Rectal smooth muscle tissue (tissue), 1 donor: Measurements from ENCODE around the gene ASB1.

Experiments
- H3K27ac ChIP-seq: one replicate; pipeline ENCODE4 v1.7.0; 2013; ENCODE audit warnings: low read depth, low read length, inconsistent platforms
- H3K27me3 ChIP-seq: one replicate; pipeline ENCODE4 v1.7.0; 2013; ENCODE audit warnings: low read length; ENCODE audit not compliant: control insufficient read depth, insufficient read depth
- H3K36me3 ChIP-seq: one replicate; pipeline ENCODE4 v1.7.0; 2013; ENCODE audit warnings: low read length; ENCODE audit not compliant: control insufficient read depth, insufficient read depth
- H3K4me1 ChIP-seq: one replicate; pipeline ENCODE4 v1.7.0; 2013; ENCODE audit warnings: low read length; ENCODE audit not compliant: control insufficient read depth, insufficient read depth
- H3K4me3 ChIP-seq: one replicate; pipeline ENCODE4 v1.7.0; 2013; ENCODE audit warnings: low read length
- H3K9ac ChIP-seq: one replicate; pipeline ENCODE4 v1.7.0; 2013; ENCODE audit warnings: low read length

The ASB1 gene

GRCh38 chr2:238492840-238493239, 66.1 kb downstream of the ASB1 start:
- no peak overlapping the region for H3K9ac ChIP-seq
- no peak overlapping the region for H3K4me3 ChIP-seq
- H3K36me3 ChIP-seq, result no peaks in the 10 kb centered on the region
- peak overlapping the region; percentile 23 for H3K27ac ChIP-seq
- H3K4me1 ChIP-seq, result peaks cover 6% of the 10 kb centered on the region
- H3K27me3 ChIP-seq, result no peaks in the 10 kb centered on the region

DNA sequence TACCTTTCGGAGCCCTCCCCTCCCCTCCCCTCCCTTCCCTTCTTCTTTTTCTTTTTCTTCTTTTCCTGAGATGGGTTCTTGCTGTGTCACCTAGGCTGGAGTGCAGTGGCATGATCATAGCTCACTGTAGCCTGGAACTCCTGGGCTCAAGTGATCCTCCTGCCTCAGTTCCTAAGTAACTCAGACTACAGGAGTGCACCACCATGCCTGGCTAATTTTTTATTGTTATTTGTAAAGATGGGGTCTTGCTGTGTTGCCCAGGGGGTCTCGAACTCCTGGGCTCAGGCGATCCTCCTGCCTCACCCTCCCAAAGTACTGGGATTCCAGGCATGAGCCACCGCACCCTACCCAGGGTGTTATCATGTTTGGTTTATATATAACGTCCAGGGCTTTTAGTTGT, 66.7 kb downstream of the ASB1 start:
- no peaks in the 10 kb centered on the region for H3K27me3 ChIP-seq
- no peaks in the 10 kb centered on the region for H3K36me3 ChIP-seq
- H3K4me3 ChIP-seq, result no peak overlapping the region
- H3K27ac ChIP-seq, result no peak overlapping the region
- H3K4me1 ChIP-seq, result peaks cover 6% of the 10 kb centered on the region
- H3K9ac ChIP-seq, result no peak overlapping the region

GRCh38 chr2:238493880-238494572, 67.3 kb downstream of the ASB1 start:
- Histone ChIP-seq H3K4me1 (peaks cover 6% of the 10 kb centered on the region), H3K27me3 (no peaks in the 10 kb centered on the region), H3K9ac (no peak overlapping the region), H3K27ac (no peak overlapping the region), H3K36me3 (no peaks in the 10 kb centered on the region), H3K4me3 (no peak overlapping the region)

DNA sequence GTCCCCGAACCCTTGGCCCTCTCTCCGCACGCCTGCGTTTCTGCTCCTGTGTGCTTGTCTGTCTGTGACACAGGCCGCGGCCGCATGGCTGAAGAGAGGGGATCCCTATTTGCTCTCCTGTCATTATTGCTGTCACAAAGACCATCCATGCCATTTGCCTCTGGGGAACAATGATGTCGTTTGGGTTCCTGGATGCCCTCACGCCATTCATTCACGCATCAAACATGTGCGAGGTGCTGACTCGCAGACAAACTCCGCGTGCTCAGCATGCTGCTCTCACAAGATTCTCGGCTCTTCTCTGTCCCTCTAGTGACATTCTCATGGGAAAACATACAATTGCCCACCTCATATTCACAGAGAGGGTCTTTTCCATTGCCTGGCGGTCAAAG, 67.8 kb downstream of the ASB1 start:
- Histone ChIP-seq H3K9ac (no peak overlapping the region), H3K4me1 (peaks cover 6% of the 10 kb centered on the region), H3K27me3 (no peaks in the 10 kb centered on the region), H3K27ac (no peak overlapping the region), H3K4me3 (no peak overlapping the region), H3K36me3 (no peaks in the 10 kb centered on the region)

DNA sequence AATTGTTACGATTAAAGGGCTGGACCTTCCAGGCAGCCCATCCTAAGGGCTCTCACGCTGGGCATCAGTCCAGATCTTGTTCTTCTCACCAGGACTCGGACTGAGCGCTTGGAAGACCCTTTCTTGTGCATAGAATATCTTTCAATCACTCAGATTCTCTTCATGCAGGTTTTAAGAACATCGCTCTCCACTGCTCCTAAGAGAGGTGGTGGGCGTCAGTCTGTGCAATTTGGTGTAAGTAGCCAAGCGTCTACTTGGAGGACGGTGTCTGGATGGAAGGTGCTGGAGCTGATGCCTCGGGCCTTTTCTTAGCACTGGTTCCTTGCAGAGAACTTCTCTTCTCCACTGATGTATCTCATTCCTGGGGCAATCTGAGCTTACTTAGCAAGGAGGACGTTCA, 68.7 kb downstream of the ASB1 start:
- Histone ChIP-seq H3K27ac (no peak overlapping the region), H3K9ac (no peak overlapping the region), H3K4me3 (no peak overlapping the region), H3K4me1 (peaks cover 6% of the 10 kb centered on the region), H3K36me3 (no peaks in the 10 kb centered on the region), H3K27me3 (no peaks in the 10 kb centered on the region)

DNA sequence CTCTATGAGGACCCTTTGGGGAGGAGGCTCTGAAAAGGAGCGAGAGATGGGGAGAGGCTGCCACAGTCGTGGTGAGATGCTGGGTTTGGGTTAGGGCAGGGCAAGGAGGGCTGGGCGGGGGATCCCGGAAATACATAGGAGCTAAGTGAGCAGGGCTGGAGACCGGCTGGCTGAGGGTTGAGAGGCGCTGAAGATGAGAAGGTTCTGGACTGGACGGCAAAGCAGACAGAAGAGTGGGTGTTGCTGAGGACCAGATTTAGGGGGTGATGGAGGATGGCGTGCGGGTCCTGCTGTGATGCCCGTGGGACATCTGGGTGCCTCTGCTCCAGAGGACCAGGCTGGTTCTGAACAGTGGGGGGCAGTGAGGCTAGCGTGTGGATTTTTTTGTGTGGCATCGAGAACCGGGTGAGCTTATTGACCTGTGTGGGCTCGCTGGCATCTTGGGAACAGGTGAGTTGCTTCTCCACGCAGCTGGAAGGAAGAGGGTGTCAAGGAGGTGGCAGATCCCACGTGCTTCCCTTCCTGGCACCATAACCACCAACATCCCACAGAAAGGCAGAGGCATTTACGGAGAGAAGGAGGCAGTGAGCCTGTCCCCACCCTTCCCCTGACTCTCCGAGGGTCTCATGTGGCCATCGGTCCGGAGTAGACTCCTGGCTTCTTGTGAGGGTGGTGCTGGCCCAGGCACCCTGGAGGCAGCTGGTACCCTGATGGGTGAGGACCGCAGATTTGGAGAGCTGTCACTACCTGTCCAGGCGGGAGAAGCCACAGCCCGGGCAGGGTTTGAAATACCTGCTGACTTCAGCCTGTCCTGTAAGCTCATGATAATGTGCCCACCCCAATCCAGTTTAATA, 70.3 kb downstream of the ASB1 start:
- no peak overlapping the region for H3K4me3 ChIP-seq
- H3K27ac ChIP-seq, result no peak overlapping the region
- H3K4me1 ChIP-seq, result peaks cover 6% of the 10 kb centered on the region
- no peaks in the 10 kb centered on the region for H3K36me3 ChIP-seq
- no peaks in the 10 kb centered on the region for H3K27me3 ChIP-seq
- H3K9ac ChIP-seq, result no peak overlapping the region

- Histone ChIP-seq H3K36me3 (no peaks in the 10 kb centered on the region), H3K9ac (no peak overlapping the region), H3K4me3 (no peak overlapping the region), H3K4me1 (peaks cover 3% of the 10 kb centered on the region), H3K27me3 (no peaks in the 10 kb centered on the region), H3K27ac (no peak overlapping the region)
Observed at GRCh38 chr2:238497610-238498005, 70.9 kb downstream of the ASB1 start.

GRCh38 chr2:238498188-238498587, 71.5 kb downstream of the ASB1 start:
- no peaks in the 10 kb centered on the region for H3K27me3 ChIP-seq

DNA sequence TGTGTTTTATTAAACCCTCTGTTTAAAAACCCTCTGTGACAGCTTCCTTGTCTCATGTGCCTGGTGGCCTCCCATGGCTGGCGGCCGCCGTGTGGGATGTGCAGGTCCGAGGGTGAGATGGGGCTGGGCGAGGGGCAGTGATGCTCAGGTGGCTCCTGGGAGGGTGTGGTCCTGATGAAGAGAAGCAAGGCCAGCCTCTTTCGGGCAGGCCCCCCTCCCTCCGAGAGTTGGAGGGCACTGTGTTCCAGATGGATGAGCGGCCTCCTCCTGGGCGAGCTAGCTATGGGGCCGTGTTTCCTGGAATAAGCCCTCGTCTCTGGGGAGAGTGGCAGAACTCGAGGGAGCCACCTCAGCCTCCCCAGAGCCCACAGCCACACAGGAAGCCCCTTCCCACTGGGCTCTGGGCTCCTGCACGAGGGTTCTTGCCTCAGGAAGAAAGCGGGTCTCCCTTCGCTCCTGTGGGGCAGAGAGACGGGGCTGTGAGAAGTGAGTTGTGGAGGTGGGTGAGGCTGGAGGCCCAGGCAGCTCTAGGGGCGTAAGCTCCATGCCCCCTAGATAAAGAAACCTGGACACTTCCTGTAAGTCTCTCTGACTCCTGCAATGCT, 72.1 kb downstream of the ASB1 start:
- no peak overlapping the region for H3K9ac ChIP-seq
- H3K27me3 ChIP-seq, result no peaks in the 10 kb centered on the region
- H3K4me3 ChIP-seq, result no peak overlapping the region
- no peaks in the 10 kb centered on the region for H3K36me3 ChIP-seq
- no peak overlapping the region for H3K27ac ChIP-seq
- H3K4me1 ChIP-seq, result no peaks in the 10 kb centered on the region

More at GRCh38 chr2:238498188-238498587, 71.5 kb downstream of the ASB1 start:
- Histone ChIP-seq H3K9ac (no peak overlapping the region), H3K4me1 (no peaks in the 10 kb centered on the region), H3K4me3 (no peak overlapping the region), H3K27ac (no peak overlapping the region), H3K36me3 (no peaks in the 10 kb centered on the region)

DNA sequence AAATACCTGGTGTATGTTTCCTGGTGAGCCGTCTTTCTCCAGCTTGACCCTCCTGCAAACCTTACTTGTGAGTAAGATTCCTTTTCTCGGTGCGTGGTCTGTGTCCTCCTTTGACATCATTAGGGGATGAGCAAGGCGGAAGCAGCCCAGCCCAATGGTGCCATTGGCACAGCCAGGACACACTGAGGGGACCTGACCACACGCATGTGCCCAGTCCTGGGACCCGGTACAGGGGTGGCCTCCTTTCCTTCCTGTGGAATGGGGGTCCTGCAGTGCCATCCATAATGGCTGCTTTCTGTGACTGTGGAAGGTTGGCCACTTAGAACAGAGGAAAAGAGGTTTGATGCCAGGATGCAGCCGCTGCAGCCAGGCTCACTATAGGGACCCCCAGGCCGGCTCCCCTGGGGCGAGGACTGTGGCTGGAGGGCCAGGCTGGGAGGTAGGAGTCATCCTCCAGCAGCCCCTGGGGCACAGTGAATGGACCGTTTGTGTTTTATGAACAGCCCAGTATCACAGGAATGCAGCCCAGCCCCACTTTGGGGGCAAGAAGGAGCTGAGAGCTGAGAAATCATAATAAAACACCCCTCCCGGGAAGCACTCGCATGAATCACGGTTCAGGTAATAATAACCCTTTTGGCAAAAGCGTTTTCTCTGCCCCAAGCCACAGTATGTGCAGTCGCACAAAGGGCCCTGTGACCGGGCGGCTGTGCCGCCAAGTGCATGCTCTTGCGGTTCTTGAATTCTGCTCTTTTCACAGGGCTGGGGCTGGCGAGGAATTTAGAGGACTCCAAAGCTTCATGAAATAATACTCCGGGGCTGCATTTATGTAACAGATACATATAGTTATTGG, 73.2 kb downstream of the ASB1 start:
- H3K27me3 ChIP-seq, result no peaks in the 10 kb centered on the region
- H3K4me3 ChIP-seq, result no peak overlapping the region
- H3K4me1 ChIP-seq, result no peaks in the 10 kb centered on the region
- H3K27ac ChIP-seq, result no peak overlapping the region
- no peak overlapping the region for H3K9ac ChIP-seq
- no peaks in the 10 kb centered on the region for H3K36me3 ChIP-seq

GRCh38 chr2:238501311-238501710, 74.6 kb downstream of the ASB1 start:
- no peak overlapping the region for H3K4me3 ChIP-seq
- H3K27ac ChIP-seq, result no peak overlapping the region
- no peaks in the 10 kb centered on the region for H3K36me3 ChIP-seq
- no peaks in the 10 kb centered on the region for H3K27me3 ChIP-seq
- no peaks in the 10 kb centered on the region for H3K4me1 ChIP-seq
- no peak overlapping the region for H3K9ac ChIP-seq
